ENCODE measurements around the gene SLC39A7. TPM values are rescaled to one million over a fixed set of nuclear protein-coding genes. Genes with fewer than 3 reads are reported as not detected.

The SLC39A7 gene
- polyA plus RNA-seq, 1 donor from 2014 or later, result 23.1 TPM

DNA sequence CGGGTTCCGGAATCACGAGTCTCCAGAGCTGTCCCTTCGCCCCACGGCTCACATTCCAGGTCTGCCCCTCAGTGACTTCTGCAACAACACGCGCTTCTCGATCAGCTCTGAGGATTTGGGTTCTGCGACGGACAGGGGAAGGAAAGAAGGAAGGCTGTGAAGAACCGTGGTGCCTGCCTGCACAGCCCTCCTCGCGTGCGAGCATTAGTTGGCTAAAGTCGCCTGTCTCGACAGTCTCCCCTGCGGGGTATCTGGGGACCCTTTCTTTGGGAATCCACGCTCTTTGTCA lies 47.9 kb downstream of the SLC39A7 start:
- peaks cover 3% of the 10 kb centered on the region for H3K27me3 Mint-ChIP-seq
- peaks cover 13 to 14% (median 13%) of the 10 kb centered on the region in 3 donors for H3K4me1 Mint-ChIP-seq
- H3K36me3 Mint-ChIP-seq, result peaks cover 3% of the 10 kb centered on the region
- H3K9me3 Mint-ChIP-seq, result no peaks in the 10 kb centered on the region
- H3K27ac Mint-ChIP-seq, result peak overlapping the region; percentile 94 to 99 (median 98)
- H3K4me3 Mint-ChIP-seq, result peak overlapping the region; percentile 87 to 98 (median 94)

GRCh38 chr6:33248932-33249731 lies 48.5 kb downstream of the SLC39A7 start:
- peak overlapping the region; percentile 94 to 99 (median 98) for H3K27ac Mint-ChIP-seq
- H3K4me3 Mint-ChIP-seq, result peak overlapping the region; percentile 87 to 98 (median 94)
- peaks cover 3% of the 10 kb centered on the region for H3K36me3 Mint-ChIP-seq
- H3K27me3 Mint-ChIP-seq, result peaks cover 2% of the 10 kb centered on the region
- H3K9me3 Mint-ChIP-seq, result no peaks in the 10 kb centered on the region
- peaks cover 13 to 14% (median 13%) of the 10 kb centered on the region in 3 donors for H3K4me1 Mint-ChIP-seq

DNA sequence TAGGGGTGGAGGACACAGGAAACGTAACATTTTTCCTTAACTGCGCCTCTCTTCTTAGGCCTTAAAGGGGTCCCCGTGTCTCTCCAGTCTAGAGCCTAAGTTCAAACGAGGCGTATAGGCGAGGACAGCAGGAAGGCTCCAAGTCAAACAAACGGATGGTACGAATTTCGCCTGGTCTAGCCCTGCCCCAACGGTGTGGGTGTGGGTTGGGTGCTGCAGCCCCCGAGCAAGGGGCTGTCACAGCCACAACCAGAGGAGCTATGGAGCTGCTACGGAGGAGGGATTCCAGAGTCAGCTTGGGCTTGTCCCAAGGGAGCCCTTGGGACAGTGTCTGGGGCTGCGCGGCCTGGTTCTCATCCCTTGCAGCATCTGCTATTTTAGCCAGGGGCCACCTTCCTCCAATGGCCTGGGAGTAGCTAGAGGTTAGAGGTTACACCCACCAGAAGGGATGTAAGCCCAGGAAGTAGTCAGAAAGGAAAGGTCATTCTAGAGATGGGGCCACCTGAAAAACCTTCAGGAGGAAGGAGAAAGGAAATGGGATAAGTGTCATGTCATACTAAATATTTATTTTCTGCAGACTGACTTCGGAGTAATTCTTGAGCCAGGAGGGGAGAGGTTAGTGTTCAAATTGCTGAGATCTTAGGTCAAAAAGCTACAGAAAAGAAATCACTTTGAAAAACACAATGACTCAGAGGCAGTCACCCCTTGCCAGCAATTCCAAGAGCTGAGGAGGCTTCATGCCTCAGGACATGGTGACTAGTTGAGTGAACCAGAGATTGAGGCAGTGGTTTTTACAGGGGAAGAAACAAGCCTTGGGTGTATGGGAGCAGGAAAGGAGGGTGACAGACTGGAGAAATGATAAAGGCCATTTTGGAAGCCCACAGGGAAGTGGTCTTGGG lies 49.3 kb downstream of the SLC39A7 start:
- H3K36me3 Mint-ChIP-seq, result peaks cover 3% of the 10 kb centered on the region
- peaks cover 13 to 14% (median 13%) of the 10 kb centered on the region in 3 donors for H3K4me1 Mint-ChIP-seq
- peaks cover 2% of the 10 kb centered on the region for H3K27me3 Mint-ChIP-seq
- H3K27ac Mint-ChIP-seq, result peak overlapping the region; percentile 94 to 99 (median 98)
- peak overlapping the region; percentile 87 to 98 (median 93) for H3K4me3 Mint-ChIP-seq
- H3K9me3 Mint-ChIP-seq, result no peaks in the 10 kb centered on the region

DNA sequence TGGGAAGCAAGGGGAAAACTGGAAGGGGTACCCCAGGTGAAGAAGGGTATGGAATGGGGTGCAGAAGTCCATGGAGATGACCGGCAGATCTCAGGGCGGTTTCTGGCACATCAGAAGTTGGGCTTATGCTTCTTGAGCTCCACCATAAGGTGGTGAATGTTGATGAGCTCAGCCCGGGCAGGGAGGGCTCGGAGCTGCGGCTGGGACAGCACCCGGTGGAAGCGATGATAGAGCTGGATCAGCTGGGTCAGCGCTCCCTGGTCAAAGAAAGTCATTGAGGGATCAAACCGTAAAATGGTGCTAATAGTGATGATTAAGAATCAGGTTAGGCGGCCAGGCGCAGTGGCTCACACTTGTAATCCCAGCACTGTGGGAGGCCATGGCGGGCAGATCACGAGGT lies 50.1 kb downstream of the SLC39A7 start:
- H3K27me3 Mint-ChIP-seq, result peaks cover 2% of the 10 kb centered on the region
- no peaks in the 10 kb centered on the region for H3K9me3 Mint-ChIP-seq
- peak overlapping the region in 3 of 4 donors; percentile 74 to 94 (median 87) for H3K4me3 Mint-ChIP-seq
- no peak overlapping the region for H3K27ac Mint-ChIP-seq
- H3K4me1 Mint-ChIP-seq, result peaks cover 13 to 14% (median 13%) of the 10 kb centered on the region in 3 donors
- H3K36me3 Mint-ChIP-seq, result peaks cover 4% of the 10 kb centered on the region

DNA sequence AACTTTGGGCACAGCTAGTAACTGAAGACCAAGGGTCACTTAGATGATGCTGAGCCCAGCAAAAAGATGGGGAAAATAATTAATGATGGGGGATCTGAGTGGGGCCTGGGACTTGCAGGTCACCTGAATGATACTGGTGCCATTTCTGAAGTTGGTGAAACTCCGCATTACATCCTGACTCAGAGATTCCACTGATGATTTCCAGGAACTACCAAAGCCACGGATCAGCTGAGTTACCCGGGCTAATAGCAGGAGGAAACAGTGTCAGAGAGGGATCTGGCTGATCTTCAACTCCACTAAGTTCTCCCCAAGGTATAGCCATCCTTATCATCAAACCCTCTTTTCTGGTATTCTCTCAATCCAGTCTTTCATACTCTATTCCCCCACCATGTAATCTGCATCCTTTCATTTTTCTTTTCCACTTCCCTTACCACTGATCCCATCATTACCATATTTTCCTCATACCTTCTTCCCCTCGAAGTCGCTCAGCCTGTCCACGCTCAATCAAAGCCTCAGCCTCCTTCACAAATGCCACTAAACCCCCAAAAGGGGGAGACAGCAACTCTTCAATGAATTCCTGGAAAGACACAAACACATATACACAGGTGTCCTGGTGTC lies 50.8 kb downstream of the SLC39A7 start:
- H3K27me3 Mint-ChIP-seq, result no peaks in the 10 kb centered on the region
- H3K4me1 Mint-ChIP-seq, result peaks cover 13 to 14% (median 13%) of the 10 kb centered on the region in 3 donors

DNA sequence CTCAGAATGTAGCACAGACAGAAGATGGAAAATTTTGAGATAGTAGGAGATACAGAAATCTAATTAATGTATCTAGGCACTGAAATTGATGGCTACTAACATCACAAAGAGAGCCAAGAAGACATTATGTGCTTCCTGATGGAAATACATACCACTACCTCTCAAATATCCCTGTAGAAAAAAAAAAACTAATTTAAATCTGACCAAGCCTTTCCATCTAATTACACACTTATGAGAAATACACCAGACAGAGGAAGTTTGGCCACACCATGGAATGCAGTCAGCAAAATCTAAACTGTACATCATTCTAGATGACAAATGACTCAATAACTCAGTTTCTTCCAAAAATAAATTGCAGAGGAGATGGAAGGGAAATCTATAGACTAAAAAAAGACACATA lies 52.1 kb downstream of the SLC39A7 start:
- Mint-ChIP-seq H3K4me1 (peaks cover 13 to 14% (median 13%) of the 10 kb centered on the region in 3 donors), H3K9me3 (no peaks in the 10 kb centered on the region), H3K27ac (no peak overlapping the region), H3K36me3 (peaks cover 5% of the 10 kb centered on the region), H3K4me3 (no peak overlapping the region), H3K27me3 (no peaks in the 10 kb centered on the region)

More for the DNA sequence above, 50.8 kb downstream of the SLC39A7 start:
- peak overlapping the region in 3 of 4 donors; percentile 16 to 94 (median 28) for H3K4me3 Mint-ChIP-seq
- peaks cover 5% of the 10 kb centered on the region for H3K36me3 Mint-ChIP-seq
- H3K9me3 Mint-ChIP-seq, result no peaks in the 10 kb centered on the region
- peak overlapping the region; percentile 3 to 84 (median 24) for H3K27ac Mint-ChIP-seq

Other genes starting within 250 kb of the SLC39A7 start
- 946 TPM for gene HLA-DMA, start 247.8 kb upstream of the SLC39A7 start, polyA plus RNA-seq
- gene BRD2, start 232.3 kb upstream of the SLC39A7 start, polyA plus RNA-seq, result 110 TPM
- gene HLA-DOA, start 191.3 kb upstream of the SLC39A7 start, polyA plus RNA-seq, result 363 TPM
- 2,568 TPM for gene HLA-DPA1, start 127.2 kb upstream of the SLC39A7 start, polyA plus RNA-seq
- 2,247 TPM for gene HLA-DPB1, start 124.9 kb upstream of the SLC39A7 start, polyA plus RNA-seq
- not detected for gene COL11A2, start 8.4 kb upstream of the SLC39A7 start, polyA plus RNA-seq
- 9.7 TPM for gene RXRB, start 202 bp upstream of the SLC39A7 start, polyA plus RNA-seq
- 30.9 TPM for gene HSD17B8, start 3.8 kb downstream of the SLC39A7 start, polyA plus RNA-seq
- gene RING1, start 7.6 kb downstream of the SLC39A7 start, polyA plus RNA-seq, result 9.9 TPM
- 18.4 TPM for gene VPS52, start 71.0 kb downstream of the SLC39A7 start, polyA plus RNA-seq
- gene RPS18, start 71.2 kb downstream of the SLC39A7 start, polyA plus RNA-seq, result 9,150 TPM
- gene B3GALT4, start 76.3 kb downstream of the SLC39A7 start, polyA plus RNA-seq, result 35.4 TPM
- gene WDR46, start 88.4 kb downstream of the SLC39A7 start, polyA plus RNA-seq, result 68.7 TPM
- 49.3 TPM for gene PFDN6, start 88.7 kb downstream of the SLC39A7 start, polyA plus RNA-seq
- 19.0 TPM for gene RGL2, start 98.1 kb downstream of the SLC39A7 start, polyA plus RNA-seq
- gene TAPBP, start 113.2 kb downstream of the SLC39A7 start, polyA plus RNA-seq, result 605 TPM
- 14.8 TPM for gene ZBTB22, start 116.9 kb downstream of the SLC39A7 start, polyA plus RNA-seq
- 144 TPM for gene DAXX, start 122.1 kb downstream of the SLC39A7 start, polyA plus RNA-seq
- gene KIFC1, start 191.0 kb downstream of the SLC39A7 start, polyA plus RNA-seq, result 0.23 TPM
- 77.0 TPM for gene PHF1, start 210.1 kb downstream of the SLC39A7 start, polyA plus RNA-seq
- gene CUTA, start 217.2 kb downstream of the SLC39A7 start, polyA plus RNA-seq, result 449 TPM
- gene SYNGAP1, start 219.2 kb downstream of the SLC39A7 start, polyA plus RNA-seq, result 0.54 TPM

Data from IgD-negative memory B cell (primary cell).